ENCODE data around the gene STK24. TPM values are rescaled to one million over a fixed set of nuclear protein-coding genes. Genes with fewer than 3 reads are reported as not detected.
A peak's percentile ranks its signal among the peaks of the same experiment; 100 is the strongest.

The STK24 gene
- polyA plus RNA-seq, 1 of the 3 experiments (the other 2 are of a cell fraction): 30.5 TPM

- TF ChIP-seq EP300 (IDR thresholded peaks at IDR 0.05; ENCODE audit: borderline replicate concordance in 1 of 2, low read depth in 1 of 2, low read length in 1 of 2): no peak
- TF ChIP-seq EZH2phosphoT487 (IDR thresholded peaks at IDR 0.05; ENCODE audit: borderline replicate concordance, low read depth): no peak
- no peak for TF ChIP-seq TAF1 (IDR thresholded peaks at IDR 0.05; ENCODE audit: borderline replicate concordance, low read depth, low read length)
- TF ChIP-seq RCOR1 (IDR thresholded peaks at IDR 0.05; ENCODE audit: low read length): no peak
Observed at GRCh38 chr13:98492335-98493041, 84.4 kb downstream of the STK24 start (continued).

- Histone ChIP-seq H3K4me2 (no peak overlapping the region), H3K27ac (ENCODE audit: low read depth in 2 of 2, low read length in 1 of 2) (peak overlapping the region in 1 of 2 experiments; percentile 79; a peak in 2 of 4 replicates), H3K9me3 (no peaks in the 10 kb centered on the region), H3K27me3 (ENCODE audit: insufficient read depth) (no peaks in the 10 kb centered on the region), H3K4me1 (ENCODE audit: control insufficient read depth in 1 of 2, insufficient read depth in 2 of 2, low read depth in 1 of 2, low read length in 1 of 2) (peaks cover 6 to 43% of the 10 kb centered on the region in 2 experiments; a peak in 3 of 4 replicates), H3F3A (replicated peaks; ENCODE audit: insufficient read depth) (peaks cover under 1% of the 10 kb centered on the region), H4K20me1 (ENCODE audit: insufficient read depth) (peaks cover 30% of the 10 kb centered on the region), H3K9ac (no peak overlapping the region), H3K36me3 (replicated peaks in 1 of 2; ENCODE audit: control insufficient read depth in 1 of 2, insufficient read depth in 2 of 2, low read length in 1 of 2) (no peaks in the 10 kb centered on the region), H3K9me2 (no peaks in the 10 kb centered on the region), H2AFZ (ENCODE audit: low read depth) (no peak overlapping the region), H3K4me3 (ENCODE audit: low read depth in 2 of 2, low read length in 1 of 2) (no peak overlapping the region), H3K79me2 (ENCODE audit: insufficient read depth) (peaks cover 98% of the 10 kb centered on the region)
- no peak for TF ChIP-seq MXI1 (IDR thresholded peaks at IDR 0.05; ENCODE audit: low read depth, low read length)
- TF ChIP-seq TEAD4 (IDR thresholded peaks at IDR 0.05; ENCODE audit: borderline replicate concordance, insufficient read depth): no peak
- TF ChIP-seq RAD21 (IDR thresholded peaks at IDR 0.05; ENCODE audit: low read length): no peak
- no peak for TF ChIP-seq ELF1 (IDR thresholded peaks at IDR 0.05)
- no peak for TF ChIP-seq GATA2 (CRISPR knock-in tag; IDR thresholded peaks at IDR 0.05)
- TF ChIP-seq IRF3 (IDR thresholded peaks at IDR 0.05; ENCODE audit: low read depth, low read length): no peak
- TF ChIP-seq TAF1 (IDR thresholded peaks at IDR 0.05; ENCODE audit: borderline replicate concordance, low read depth, low read length): no peak
- POLR2A ChIA-PET: no interaction called here
- DNase-seq: no peak
- CTCF ChIA-PET: interaction anchor here (0.8 to 3.5 kb wide), 3 partner anchors 9 to 162 kb away, joined by 3 to 15 read pairs (median 4); no protein-coding TSS in a partner anchor
- WGBS (ENCODE audit: low lambda C conversion rate): 97% methylated on average over 8 of the region's 8 CpGs
Observed at GRCh38 chr13:98490866-98491265, 86.0 kb downstream of the STK24 start.

GRCh38 chr13:98490195-98490836 is 86.6 kb downstream of the STK24 start:
- no peak overlapping the region for H3K4me2 ChIP-seq
- peaks cover 6% of the 10 kb centered on the region for H3F3A ChIP-seq (replicated peaks; ENCODE audit: insufficient read depth)
- no peaks in the 10 kb centered on the region for H3K9me3 ChIP-seq
- DNase-seq: no peak
- no peak overlapping the region for H3K9ac ChIP-seq
- no peaks in the 10 kb centered on the region for H3K36me3 ChIP-seq (replicated peaks in 1 of 2; ENCODE audit: control insufficient read depth in 1 of 2, insufficient read depth in 2 of 2, low read length in 1 of 2)
- H3K9me2 ChIP-seq: no peaks in the 10 kb centered on the region
- H3K4me3 ChIP-seq (ENCODE audit: low read depth in 2 of 2, low read length in 1 of 2): no peak overlapping the region
- H4K20me1 ChIP-seq (ENCODE audit: insufficient read depth): peaks cover 36% of the 10 kb centered on the region
- ChIA-PET CTCF (interaction anchor here (0.8 to 3.5 kb wide), 5 partner anchors 8 to 163 kb away, joined by 3 to 15 read pairs (median 4); no protein-coding TSS in a partner anchor), POLR2A (no interaction called here)
- 79% methylated on average over 9 of the region's 9 CpGs for WGBS (ENCODE audit: low lambda C conversion rate)
- peak overlapping the region in 1 of 2 experiments; percentile 79; a peak in 2 of 4 replicates for H3K27ac ChIP-seq (ENCODE audit: low read depth in 2 of 2, low read length in 1 of 2)
- no peak overlapping the region for H2AFZ ChIP-seq (ENCODE audit: low read depth)
- H3K79me2 ChIP-seq (ENCODE audit: insufficient read depth): peaks cover 96% of the 10 kb centered on the region
- H3K4me1 ChIP-seq (ENCODE audit: control insufficient read depth in 1 of 2, insufficient read depth in 2 of 2, low read depth in 1 of 2, low read length in 1 of 2): peaks cover 11 to 43% of the 10 kb centered on the region in 2 experiments
- H3K27me3 ChIP-seq (ENCODE audit: insufficient read depth): no peaks in the 10 kb centered on the region
- TF ChIP-seq CTCF (IDR thresholded peaks at IDR 0.05) (no peak), REST (IDR thresholded peaks at IDR 0.05; ENCODE audit: low read depth, low read length) (no peak), GATA2 (CRISPR knock-in tag; IDR thresholded peaks at IDR 0.05) (peak; percentile 68), ELF1 (IDR thresholded peaks at IDR 0.05) (no peak), ZBTB33 (IDR thresholded peaks at IDR 0.05; ENCODE audit: borderline replicate concordance, low read depth) (no peak)
